Smooth muscle cell (in vitro differentiated cells): ENCODE data around the gene SLC35G6. TPM values are rescaled to one million over a fixed set of nuclear protein-coding genes. Genes with fewer than 3 reads are reported as not detected.
A peak's percentile ranks its signal among the peaks of the same experiment; 100 is the strongest.

ENCODE experiments used
- DNase-seq: peaks from one replicate; lab custom pipeline; 2025; ENCODE audit not compliant: unreplicated experiment; lab: John Stamatoyannopoulos, UW
- H2AFZ ChIP-seq: fragments of 200-600 bp; sonication (generic); 2 replicates; pipeline ENCODE4 v1.6.0; 2016; ENCODE audit warnings: antibody characterized with exemption, low read depth, mild to moderate bottlenecking
- H3F3A ChIP-seq: fragments of 200-600 bp; sonication (generic); 2 replicates; pipeline ENCODE4 v1.6.0; 2017; ENCODE audit warnings: antibody characterized with exemption, low read depth
- H3K27ac ChIP-seq: fragments of 200-600 bp; sonication (generic); 2 replicates; pipeline ENCODE4 v1.5.1; 2016; ENCODE audit warnings: low read depth, mild to moderate bottlenecking
- H3K27me3 ChIP-seq: fragments of 200-600 bp; sonication (generic); 2 replicates; pipeline ENCODE4 v1.6.1; 2016; ENCODE audit warnings: low read depth, mild to moderate bottlenecking
- H3K36me3 ChIP-seq: fragments of 200-600 bp; sonication (generic); 2 replicates; pipeline ENCODE4 v1.5.1; 2016; ENCODE audit warnings: low read depth
- H3K4me1 ChIP-seq: fragments of 200-600 bp; sonication (generic); 2 replicates; pipeline ENCODE4 v1.5.1; 2016; ENCODE audit warnings: low read depth
- H3K4me2 ChIP-seq: fragments of 200-600 bp; sonication (generic); 2 replicates; pipeline ENCODE4 v1.6.0; 2016; ENCODE audit warnings: mild to moderate bottlenecking
- H3K4me3 ChIP-seq: fragments of 200-600 bp; sonication (generic); 2 replicates; pipeline ENCODE4 v1.5.1; 2016; ENCODE audit warnings: mild to moderate bottlenecking
- H3K79me2 ChIP-seq: fragments of 200-600 bp; sonication (generic); 2 replicates; pipeline ENCODE4 v1.6.0; 2016; ENCODE audit warnings: low read depth, mild to moderate bottlenecking
- H3K9ac ChIP-seq: fragments of 200-600 bp; sonication (generic); 2 replicates; pipeline ENCODE4 v1.6.0; 2016; ENCODE audit warnings: low read depth
- H3K9me3 ChIP-seq: fragments of 200-600 bp; sonication (generic); replicated peaks from 2 replicates; pipeline ENCODE4 v1.5.1; 2016; ENCODE audit warnings: low read depth
- H4K20me1 ChIP-seq: fragments of 200-600 bp; sonication (generic); 2 replicates; pipeline ENCODE4 v1.6.0; 2016; ENCODE audit warnings: low read depth
- WGBS: methylation state at CpG from one replicate; pipeline ENCODE4 v1.1.7; 2016; ENCODE audit warnings: low lambda C conversion rate; 5-methylcytosine and 5-hydroxymethylcytosine counted together
- polyA plus RNA-seq: library from polyadenylated mRNA; unstranded; fragments of >200 nt; fragmentation: Nextera tagmentation; extraction: Ambion mirVana; gene quantifications from 2 replicates; pipeline ENCODE4 v1.2.1, GENCODE V29; 2016
- total RNA-seq: library from RNA; depleted of rRNA; stranded (reverse); fragments of >200 nt; gene quantifications from 2 replicates; pipeline ENCODE4 v1.2.3, GENCODE V29; 2014
- TF ChIP-seq, protein P1 (sequence below): fragments of 200-600 bp; sonication (generic); IDR thresholded peaks from 2 replicates; pipeline ENCODE4 v1.5.1; 2017; ENCODE audit warnings: borderline replicate concordance, mild to moderate bottlenecking, antibody characterized with exemption; ENCODE audit not compliant: insufficient read depth, poor library complexity, severe bottlenecking

Gene SLC35G6
- total and polyA plus RNA-seq, 2 experiments from 2014 or later, result not detected

DNA sequence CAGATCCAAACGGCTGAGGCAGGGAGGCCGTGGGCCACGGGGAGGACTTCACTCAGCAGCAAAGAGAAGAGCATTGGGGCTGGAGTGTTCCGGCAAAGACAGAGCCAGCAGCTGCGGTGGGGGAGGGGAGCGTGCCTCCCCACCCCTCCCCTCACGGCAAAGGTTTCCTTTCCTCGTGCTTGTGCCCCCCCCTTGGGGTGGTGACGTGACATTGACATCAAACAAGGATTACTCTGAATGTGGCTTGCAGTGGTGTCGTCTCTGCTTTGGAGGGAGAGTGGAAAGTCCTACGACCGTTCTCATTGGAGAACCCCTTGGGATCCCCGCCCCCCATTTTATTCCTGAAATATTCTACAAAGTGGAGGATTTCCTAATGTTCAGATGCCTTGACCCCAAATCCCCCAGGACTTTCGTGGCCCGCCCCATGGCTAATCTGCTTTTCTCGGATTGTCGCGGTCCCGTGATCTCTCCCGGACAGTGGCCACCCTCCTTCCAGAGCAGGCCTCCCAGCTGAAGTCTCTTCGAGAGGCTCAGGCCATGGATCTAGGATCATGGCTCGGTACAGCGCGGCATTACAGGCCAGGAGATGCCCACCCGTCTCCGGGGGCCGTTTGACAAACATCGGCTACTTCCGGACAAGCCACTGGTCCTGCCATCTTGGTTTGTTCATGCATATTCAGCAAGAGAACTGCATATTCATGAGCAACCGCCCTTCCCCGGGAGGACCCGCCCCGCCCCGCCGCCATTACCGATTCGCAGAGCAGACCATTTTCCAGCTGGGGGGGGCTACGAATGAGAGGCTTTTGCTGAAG lies 2.2 kb downstream of the SLC35G6 start:
- Histone ChIP-seq H4K20me1 (peaks cover 40% of the 10 kb centered on the region), H2AFZ (peak overlapping the region; percentile 58), H3K27ac (peak overlapping the region; percentile 100), H3K27me3 (no peaks in the 10 kb centered on the region), H3F3A (peaks cover 7% of the 10 kb centered on the region), H3K9me3 (no peaks in the 10 kb centered on the region), H3K36me3 (no peaks in the 10 kb centered on the region), H3K4me3 (peak overlapping the region; percentile 73), H3K9ac (peak overlapping the region; percentile 99), H3K4me1 (peaks cover 34% of the 10 kb centered on the region), H3K79me2 (peaks cover 56% of the 10 kb centered on the region), H3K4me2 (peak overlapping the region; percentile 93)
- peak; percentile 98 for DNase-seq
- 1% methylated on average over 35 of the region's 38 CpGs for WGBS
- TF ChIP-seq, protein P1, sequence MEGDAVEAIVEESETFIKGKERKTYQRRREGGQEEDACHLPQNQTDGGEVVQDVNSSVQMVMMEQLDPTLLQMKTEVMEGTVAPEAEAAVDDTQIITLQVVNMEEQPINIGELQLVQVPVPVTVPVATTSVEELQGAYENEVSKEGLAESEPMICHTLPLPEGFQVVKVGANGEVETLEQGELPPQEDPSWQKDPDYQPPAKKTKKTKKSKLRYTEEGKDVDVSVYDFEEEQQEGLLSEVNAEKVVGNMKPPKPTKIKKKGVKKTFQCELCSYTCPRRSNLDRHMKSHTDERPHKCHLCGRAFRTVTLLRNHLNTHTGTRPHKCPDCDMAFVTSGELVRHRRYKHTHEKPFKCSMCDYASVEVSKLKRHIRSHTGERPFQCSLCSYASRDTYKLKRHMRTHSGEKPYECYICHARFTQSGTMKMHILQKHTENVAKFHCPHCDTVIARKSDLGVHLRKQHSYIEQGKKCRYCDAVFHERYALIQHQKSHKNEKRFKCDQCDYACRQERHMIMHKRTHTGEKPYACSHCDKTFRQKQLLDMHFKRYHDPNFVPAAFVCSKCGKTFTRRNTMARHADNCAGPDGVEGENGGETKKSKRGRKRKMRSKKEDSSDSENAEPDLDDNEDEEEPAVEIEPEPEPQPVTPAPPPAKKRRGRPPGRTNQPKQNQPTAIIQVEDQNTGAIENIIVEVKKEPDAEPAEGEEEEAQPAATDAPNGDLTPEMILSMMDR, result no peak

- TF ChIP-seq, protein P1, result no peak
- DNase-seq, result peak; percentile 98
- Histone ChIP-seq H3K4me2 (peak within 1 kb of the TSS; percentile 93), H3K4me3 (peak within 1 kb of the TSS; percentile 73), H4K20me1 (peaks cover 48% of the 10 kb centered on the region), H3F3A (peaks cover 7% of the 10 kb centered on the region), H3K79me2 (peaks cover 56% of the 10 kb centered on the region), H3K27ac (peak within 1 kb of the TSS; percentile 100), H3K9me3 (no peaks in the 10 kb centered on the region), H3K9ac (peak within 1 kb of the TSS; percentile 99), H3K36me3 (no peaks in the 10 kb centered on the region), H3K4me1 (peaks cover 32% of the 10 kb centered on the region), H2AFZ (peak within 1 kb of the TSS; percentile 58), H3K27me3 (no peaks in the 10 kb centered on the region)
- under 1% methylated on average over 55 of the region's 64 CpGs for WGBS
These were observed 3.0 kb downstream of the SLC35G6 start, which contains the start of gene POLR2A for GRCh38 chr17:7484067-7484918. TSS of gene POLR2A (plus strand) at chr17:7484366.

GRCh38 chr17:7484919-7485377 lies 3.7 kb downstream of the SLC35G6 start:
- no peak overlapping the region for H2AFZ ChIP-seq
- TF ChIP-seq, protein P1, result no peak
- H3K9me3 ChIP-seq, result no peaks in the 10 kb centered on the region
- WGBS, result 0% methylated on average over 19 of the region's 19 CpGs
- peaks cover 63% of the 10 kb centered on the region for H3K79me2 ChIP-seq
- no peaks in the 10 kb centered on the region for H3K36me3 ChIP-seq
- H3K9ac ChIP-seq, result peak overlapping the region; percentile 74
- peak overlapping the region; percentile 93 for H3K4me2 ChIP-seq
- no peak for DNase-seq
- H3K27me3 ChIP-seq, result no peaks in the 10 kb centered on the region
- peak overlapping the region; percentile 73 for H3K4me3 ChIP-seq
- peaks cover 55% of the 10 kb centered on the region for H4K20me1 ChIP-seq
- peak overlapping the region; percentile 100 for H3K27ac ChIP-seq
- peaks cover 30% of the 10 kb centered on the region for H3K4me1 ChIP-seq
- H3F3A ChIP-seq, result peaks cover 4% of the 10 kb centered on the region
